Keratinocyte (primary cell): Measurements from ENCODE around the gene TIAL1.

ENCODE experiments used
- EZH2 ChIP-seq: IDR thresholded peaks from one replicate; pipeline ENCODE4 v1.6.1; 2012; ENCODE audit warnings: inconsistent platforms, mild to moderate bottlenecking, low read length, moderate library complexity
- TF ChIP-seq, protein P1 (sequence below), 3 experiments: IDR thresholded peaks in 1 of 3; conservative IDR thresholded peaks in 1 of 3; optimal IDR thresholded peaks in 1 of 3; 2 replicates in 2 of 3; 3 replicates in 1 of 3; pipeline versions ENCODE3 to v1.5.1; 2011; ENCODE audit warnings: low read length in 3 of 3, mild to moderate bottlenecking in 3 of 3, moderate library complexity in 2 of 3, control low read depth in 1 of 3, inconsistent platforms in 1 of 3; ENCODE audit not compliant: insufficient read depth in 2 of 3; ENCODE audit errors: extremely low read depth in 1 of 3

DNA sequence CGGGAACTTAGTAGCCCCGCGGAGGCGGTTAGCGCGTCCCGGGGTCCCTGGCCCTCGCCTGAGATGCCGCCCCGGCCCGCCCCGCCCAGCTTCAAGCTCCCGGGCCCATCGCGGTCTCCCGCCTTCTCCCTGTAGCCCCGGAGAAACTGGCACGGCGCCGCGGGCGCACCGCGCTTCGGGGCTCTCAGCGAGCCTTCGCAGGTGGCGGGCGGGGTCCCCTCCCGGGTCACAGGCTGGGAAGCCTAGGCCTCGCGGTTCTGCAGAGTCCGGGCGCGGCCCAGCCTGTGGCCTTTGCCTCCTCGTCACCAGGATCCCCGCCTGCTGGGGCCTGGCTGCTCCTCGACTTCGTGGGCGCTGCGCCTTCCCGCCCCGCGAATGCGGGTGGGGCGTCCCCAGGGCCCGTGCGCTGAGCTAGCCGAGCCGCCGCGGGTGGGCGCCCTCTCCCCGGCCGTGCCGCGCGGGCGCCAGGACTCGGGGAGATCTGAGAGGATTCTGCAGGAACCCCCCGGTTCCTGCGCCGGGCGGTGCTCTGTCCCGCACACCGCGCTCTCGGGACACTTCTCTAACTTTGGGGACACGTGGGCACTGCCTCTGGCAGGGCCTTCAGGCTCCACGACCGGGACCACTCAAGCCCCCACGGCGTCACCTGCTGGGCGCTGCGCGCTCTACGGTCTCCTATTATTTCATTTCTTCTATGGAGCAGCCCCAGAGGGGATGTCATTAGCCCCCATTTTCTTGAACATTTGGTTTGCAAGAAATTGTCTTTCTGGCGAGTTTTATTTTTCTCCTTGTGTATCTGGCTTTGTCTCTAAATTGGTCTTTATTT is 53.6 kb downstream of the TIAL1 start:
- TF ChIP-seq EZH2 = no peak
- TF ChIP-seq, protein P1, sequence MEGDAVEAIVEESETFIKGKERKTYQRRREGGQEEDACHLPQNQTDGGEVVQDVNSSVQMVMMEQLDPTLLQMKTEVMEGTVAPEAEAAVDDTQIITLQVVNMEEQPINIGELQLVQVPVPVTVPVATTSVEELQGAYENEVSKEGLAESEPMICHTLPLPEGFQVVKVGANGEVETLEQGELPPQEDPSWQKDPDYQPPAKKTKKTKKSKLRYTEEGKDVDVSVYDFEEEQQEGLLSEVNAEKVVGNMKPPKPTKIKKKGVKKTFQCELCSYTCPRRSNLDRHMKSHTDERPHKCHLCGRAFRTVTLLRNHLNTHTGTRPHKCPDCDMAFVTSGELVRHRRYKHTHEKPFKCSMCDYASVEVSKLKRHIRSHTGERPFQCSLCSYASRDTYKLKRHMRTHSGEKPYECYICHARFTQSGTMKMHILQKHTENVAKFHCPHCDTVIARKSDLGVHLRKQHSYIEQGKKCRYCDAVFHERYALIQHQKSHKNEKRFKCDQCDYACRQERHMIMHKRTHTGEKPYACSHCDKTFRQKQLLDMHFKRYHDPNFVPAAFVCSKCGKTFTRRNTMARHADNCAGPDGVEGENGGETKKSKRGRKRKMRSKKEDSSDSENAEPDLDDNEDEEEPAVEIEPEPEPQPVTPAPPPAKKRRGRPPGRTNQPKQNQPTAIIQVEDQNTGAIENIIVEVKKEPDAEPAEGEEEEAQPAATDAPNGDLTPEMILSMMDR (optimal IDR thresholded peaks at IDR 0.05 in 1 of 3, IDR thresholded peaks at IDR 0.05 in 1 of 3, conservative IDR thresholded peaks at IDR 0.05 in 1 of 3; ENCODE audit: extremely low read depth in 1 of 3, insufficient read depth in 2 of 3, low read length in 3 of 3) = peak in 2 of 3 experiments; percentile 40 to 53
